Superior temporal gyrus (tissue), 1 donor: ENCODE results near the gene TRMT11.
"Not testable (repeated sequence)": the region's sequence is repeated elsewhere in the genome, so short reads cannot be mapped to it uniquely, and the experiment has no call there.

Experiments
- DNase-seq: peaks from one replicate; pipeline ENCODE4 v3.0.0-alpha.2; 2016; ENCODE audit errors: extremely low spot score

The TRMT11 gene

DNA sequence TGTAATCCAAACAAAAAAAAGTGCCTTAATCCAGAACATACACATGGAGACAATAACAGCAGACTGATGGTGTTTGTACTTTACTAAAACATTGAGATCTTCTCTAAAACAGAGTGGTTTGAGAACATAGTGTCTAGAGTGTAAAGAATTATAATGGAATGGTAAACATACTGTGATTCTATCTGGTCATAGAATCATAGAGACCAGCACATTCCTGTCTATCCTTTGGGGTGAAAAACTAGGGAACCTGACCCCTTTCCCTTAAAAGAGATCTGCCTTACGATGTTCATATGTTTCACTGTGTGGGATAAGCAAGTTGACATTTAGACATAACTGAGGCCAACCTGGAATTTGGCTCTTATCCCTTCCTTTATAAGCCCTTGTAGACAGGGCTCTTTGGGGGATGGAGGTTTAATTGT lies 55.7 kb downstream of the TRMT11 start:
- no peak for DNase-seq

DNA sequence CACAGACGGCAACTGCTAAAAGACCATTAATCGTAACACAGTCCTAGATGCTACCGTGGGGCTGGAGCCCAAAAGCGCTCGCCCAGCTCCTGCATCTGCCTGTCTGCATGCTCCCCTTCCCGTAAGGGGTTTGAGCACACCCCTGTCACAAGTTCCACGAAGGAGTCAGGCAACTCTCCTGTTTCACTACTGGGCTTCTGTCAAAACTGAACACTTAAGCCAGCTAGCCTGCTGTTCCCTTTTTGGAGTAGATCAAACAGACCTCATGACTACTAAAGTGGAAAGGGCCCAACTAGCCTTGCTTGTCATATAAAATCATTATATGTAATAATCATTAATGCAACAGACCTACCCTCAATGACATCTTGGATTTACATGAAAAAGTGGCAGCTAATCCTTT lies 61.3 kb downstream of the TRMT11 start:
- DNase-seq = no peak

DNA sequence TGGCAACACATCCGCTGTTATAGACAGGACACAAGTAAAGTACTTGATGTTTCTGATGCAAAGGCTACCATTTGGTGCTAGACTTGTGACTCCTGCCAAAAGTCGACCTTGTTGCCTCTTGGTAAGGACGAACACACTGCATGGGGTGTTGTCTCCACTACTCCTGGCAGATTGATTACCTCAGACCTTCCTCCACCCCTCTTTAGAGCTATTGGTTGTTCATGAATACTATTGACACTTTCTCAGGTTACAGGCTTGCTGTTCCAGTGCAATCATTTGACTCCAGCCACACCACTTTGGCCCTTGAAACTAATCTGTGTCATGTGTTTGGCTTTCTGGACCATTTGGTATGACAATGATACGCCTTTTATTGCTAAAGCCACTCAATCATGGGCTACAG lies 62.3 kb downstream of the TRMT11 start:
- DNase-seq = no peak

DNA sequence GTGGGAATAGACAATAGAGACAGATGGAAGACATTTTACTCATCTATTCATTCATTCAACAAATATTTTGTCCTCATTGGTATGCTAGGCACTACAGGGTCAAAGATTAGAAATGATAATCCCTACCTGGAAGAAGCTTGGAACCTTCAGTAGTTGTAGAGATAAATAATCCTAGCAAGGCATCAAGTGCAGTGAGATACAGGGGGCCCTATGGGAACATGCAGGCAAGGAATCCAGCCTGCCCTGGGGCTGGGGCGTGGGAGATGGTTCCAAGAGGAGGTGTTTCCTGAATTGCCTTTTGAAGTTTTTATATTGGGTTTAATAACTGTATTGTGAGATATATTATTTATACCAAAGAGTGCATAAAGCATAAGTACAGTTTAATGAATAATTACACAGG lies 64.5 kb downstream of the TRMT11 start:
- DNase-seq = no peak

DNA sequence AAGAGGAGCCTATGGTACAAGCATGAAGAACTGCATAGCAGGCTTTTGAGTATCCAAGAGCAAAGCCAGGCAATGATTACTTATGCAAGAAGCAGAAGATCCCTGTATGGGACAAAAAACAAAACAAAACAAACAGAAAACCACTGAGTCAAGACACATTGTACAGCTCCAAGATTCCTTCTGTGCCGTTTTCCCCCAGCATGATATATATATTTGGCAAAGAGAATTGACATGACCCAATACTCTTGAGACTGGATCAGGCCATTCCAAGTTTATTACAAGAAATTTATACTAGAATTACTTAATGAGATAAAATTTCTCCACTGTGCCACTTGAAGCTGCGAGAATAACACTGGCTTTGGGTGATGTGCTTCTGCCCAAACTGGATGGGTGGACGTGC lies 65.5 kb downstream of the TRMT11 start:
- no peak for DNase-seq

DNA sequence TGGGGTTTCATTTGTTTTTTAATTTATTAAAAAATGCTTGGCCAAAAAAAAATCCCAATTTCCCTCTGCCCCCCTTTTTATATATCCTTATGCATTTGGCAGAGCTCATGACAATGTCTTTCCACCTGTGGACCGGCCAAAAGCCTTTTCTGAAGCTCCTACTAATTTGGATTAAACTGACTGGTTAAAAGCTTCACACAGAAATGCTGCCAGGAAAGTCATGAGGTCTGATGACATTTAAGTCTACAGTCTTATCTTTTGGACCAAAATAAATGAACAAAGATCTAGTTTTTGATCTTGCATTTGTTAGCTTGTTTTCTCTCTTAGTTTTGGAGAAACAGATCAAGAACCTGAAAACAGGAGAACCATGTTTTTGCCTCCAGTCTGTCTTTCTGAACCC lies 66.1 kb downstream of the TRMT11 start:
- DNase-seq = no peak

DNA sequence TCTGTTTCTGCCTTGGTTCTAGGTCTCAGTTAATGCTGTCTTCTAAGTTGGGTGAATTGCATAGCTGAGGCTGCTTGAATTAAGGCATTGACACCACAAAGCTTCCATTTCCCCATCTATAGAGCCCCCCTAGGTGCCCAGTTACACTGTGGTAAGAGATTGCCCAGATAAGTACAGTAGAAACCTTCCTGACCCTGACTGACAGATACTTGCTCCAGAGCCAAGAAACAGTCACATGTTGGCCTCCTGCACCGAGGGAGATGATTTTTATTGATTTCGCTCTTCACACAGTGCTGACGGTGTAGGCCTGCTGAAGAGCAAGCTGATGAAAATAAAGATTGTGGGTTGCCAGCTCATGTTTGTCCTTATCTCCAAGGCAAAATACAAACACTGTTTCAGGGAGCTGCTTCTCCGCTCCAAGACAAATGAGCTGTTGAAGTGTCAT lies 67.9 kb downstream of the TRMT11 start:
- DNase-seq = no peak

DNA sequence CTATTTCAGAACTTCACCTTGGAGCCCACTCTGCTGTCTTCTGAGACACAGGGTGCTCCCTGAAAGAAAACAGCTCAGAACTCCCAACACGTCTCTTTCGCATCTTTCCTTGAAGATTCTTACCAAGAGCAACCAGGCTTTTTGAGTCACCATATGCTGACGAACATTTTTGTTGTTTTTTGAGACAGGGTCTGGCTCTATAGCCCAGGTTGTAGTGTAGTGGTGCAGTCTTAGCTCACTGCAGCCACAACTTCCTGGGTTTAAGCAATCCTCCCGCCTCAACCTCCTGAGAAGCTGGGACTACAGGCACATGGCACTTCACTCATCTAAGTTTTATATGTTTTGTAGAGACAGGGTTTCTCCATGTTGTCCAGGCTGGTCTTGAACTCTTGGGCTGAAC lies 68.5 kb downstream of the TRMT11 start:
- no peak for DNase-seq

DNA sequence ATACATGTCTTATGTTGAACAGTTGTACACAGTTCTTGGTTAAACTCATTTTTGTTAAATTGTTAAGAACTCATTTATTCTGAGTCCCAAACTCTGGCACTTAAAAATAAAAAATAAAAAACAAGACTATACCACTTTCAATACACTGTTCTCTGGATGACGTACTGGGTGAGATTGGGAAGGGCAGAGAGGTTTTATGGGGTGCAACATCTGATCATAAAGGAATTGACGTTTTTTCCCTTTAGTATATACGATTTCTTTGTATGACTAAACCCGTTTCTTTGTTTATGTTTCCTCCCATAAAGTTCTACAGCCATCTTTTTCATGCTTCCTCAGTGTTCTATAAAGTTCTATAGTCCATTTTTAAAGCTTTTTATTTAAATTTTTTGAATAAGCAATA lies 69.1 kb downstream of the TRMT11 start:
- no peak for DNase-seq

DNA sequence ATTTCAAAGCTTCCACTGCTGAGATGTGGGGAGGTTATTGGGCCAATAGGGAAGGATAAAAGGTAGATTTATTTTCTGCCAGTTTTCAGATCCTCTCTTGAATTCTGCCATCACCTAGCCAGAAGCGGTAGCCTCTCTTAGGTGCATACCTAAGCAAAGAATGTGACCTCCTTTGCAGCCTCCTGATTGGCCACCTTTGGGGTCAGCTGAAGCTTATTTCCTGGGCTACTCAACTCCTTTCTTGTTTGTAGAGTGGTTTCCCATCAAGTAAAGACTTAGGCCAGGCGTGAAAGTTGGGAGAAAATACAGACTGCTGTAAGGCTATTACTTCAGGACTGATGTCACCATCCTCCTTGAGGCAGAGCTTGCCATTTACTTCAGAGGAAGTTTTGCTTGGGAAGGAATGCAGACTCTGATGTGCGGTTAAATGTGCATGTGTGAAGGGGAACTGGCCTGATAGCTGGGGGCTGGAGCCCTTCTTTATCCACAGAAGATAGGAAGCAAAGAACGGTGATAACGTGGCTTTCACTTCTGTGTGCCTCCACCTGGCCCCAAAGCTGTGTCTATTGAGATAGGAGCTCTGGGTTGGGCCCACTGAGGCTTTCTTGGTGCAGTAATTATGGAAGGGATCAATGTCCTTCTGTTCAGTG lies 70.1 kb downstream of the TRMT11 start:
- no peak for DNase-seq

DNA sequence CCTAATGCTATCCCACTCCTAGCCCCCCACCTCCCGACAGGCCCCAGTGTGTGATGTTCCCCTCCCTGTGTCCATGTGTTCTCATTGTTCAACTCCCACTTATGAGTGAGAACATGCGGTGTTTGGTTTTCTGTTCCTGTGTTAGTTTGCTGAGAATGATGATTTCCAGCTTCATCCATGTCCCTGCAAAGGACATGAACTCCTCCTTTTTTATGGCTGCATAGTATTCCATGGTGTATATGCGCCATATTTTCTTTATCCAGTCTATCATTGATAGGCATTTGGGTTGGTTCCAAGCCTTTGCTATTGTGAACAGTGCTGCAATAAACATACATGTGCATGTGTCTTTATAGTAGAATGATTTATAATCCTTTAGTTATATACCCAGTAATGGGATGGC lies 71.7 kb downstream of the TRMT11 start:
- not testable (repeated sequence) for DNase-seq

DNA sequence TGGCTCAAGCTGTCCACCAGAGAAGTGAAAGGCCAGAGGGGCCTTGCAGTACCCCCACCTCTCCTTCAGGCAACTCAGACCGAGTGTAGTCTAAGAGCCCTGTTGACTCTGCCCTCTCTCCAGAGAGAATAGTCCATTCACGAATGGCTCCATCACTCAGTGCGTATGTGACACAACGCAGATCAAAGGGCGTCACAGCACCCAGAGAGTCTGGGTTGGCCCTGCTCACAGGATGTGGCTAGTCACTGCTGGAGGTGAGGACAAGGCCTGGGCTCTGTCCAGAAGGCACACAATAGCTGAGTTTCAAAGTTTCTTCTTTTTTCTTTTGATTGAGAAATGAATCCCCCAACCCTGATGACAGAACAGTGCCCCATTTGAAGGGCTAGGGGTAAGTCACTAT lies 74.1 kb downstream of the TRMT11 start:
- DNase-seq = no peak

DNA sequence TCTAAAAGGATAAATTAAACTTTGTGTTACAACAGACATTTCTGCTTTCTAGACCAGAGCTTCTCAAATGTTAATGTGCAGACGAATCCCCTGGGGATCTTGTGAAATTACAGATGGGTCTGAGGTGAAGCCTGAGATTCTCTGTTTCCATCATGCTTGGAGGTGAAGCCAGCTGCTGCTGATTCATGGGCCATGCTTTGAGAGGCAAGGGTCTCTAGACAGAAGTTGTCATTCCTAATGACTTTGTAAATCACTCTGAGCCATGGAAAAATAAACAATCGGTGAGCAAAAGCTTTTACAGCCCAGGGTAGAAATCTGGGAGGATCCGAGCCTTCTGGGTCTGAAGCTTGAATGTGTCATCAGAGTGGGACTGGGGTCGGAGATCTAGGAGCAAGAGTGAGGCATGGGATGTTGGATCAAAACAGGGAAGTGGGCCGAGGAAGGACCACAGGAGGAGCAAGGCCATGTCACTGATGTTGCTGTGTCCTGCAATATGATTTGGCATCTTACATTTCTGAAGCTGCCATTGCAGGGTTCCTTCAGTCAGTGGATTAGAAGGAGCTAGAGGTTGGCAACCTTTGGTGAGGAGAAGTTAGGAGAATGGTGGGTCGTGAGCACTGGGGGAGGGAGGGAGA lies 77.3 kb downstream of the TRMT11 start:
- DNase-seq = no peak

DNA sequence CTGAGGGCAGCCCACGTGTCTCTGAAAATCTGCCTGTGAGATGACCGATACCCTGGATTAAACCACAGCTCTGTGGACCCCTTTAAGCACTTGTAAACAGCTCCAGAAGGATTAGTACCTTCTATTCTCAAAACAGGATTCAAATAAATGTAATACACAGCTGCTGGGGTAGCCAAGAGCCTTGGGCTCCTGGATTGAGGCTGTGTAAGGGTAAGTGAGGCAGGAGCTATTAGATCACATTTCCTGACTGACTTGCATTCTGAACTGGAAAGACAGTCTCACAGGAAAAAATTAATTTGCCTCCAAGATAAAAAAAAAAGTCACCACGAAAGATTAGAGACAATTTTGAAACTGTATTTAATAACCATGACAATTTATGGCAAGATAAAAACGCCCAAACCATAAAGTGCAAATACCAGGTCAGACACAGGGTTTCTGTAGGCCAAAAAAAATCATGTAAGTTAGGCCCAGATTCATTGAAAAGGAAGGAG lies 78.0 kb downstream of the TRMT11 start:
- DNase-seq = no peak

DNA sequence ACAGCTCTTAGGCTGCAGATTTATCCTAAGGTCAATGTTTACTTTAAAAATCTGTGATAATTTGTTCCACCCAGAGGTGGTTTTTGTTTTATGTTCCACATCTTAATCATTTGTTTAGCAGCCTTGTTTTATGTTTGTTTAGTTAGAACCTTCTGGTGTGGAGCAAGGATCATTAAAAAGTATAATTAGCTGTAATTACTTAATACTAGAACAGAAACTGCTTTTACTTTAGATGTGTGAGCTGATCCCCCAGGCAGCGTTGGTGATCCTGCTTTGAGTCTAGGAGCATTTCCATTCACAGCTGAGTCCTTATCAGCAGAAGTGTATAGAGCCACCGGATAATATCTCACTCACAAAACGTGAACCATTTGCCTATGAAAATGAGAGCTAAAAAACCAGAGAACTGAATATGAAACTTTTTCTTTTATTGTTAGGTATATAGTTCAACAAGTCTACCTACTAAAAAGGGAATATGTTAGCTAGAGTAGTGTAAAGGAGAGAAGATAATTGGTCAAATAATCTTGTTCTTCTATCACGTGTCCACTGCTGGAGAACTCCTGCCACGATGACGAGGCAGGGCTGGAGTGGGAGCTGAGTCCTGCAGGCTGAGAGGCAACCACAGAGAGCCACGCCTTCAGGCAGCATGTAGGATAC lies 78.5 kb downstream of the TRMT11 start:
- DNase-seq = no peak

DNA sequence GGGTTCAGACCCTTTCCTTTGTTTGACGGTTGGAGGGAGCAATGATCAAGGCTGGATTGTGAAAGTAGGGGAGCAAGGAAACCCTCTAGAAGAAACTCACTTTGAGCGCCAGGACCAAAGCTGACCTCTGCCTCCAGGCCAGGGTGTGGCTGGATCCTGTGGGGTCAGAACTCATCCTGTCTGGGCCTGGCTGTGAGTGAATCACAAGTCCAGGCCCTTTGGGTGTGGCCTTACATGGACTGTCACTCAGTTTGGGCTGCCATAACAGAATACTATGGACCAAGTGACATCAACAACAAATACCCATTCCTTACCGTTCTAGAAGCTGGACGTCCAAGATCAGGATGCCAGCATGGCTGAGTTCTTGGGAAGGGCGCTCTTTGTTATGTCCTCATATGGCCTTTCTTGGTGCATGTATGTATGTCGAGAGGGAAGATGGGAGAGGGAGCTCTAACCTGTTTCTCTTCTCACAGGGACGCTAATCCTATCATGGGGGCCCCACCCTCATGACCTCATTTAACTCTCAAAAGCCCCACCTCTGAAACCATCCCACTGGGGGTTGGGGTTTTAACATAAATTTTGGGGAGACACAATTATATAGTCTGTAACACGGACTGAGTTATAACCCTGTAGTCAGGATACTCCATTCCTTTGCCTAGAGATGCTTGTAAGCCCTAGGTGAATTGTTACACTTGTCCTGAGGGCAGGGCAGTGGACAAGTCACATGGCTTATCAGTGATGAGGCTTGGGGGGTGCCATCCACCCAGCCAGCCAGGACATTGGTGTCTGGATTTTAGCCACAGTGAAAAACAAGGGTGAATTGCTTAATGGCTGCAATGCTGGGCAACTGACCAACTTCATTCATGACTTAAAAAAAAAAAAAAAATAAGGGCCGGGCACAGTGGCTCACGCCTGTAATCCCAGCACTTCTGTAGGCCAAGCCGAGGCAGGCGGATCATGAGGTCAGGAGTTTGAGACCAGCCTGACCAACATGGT lies 80.0 kb downstream of the TRMT11 start:
- no peak for DNase-seq

DNA sequence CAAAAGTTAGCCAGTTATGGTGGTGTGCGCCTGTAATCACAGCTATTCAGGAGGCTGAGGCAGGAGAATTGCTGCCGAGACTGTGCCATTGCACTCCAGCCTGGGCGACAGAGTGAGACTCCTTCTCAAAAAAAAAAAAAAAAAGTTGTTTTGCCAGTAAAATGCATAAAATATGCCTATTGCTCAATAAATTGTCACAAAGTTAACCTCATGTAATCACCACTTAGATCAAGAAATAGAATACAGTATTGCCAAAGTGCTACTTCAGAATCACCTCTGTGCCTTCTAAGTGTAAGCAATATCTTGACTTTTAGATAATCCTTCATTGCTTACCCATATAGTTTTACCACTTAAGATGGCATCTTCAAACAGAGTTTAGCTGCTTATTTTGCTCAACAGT lies 80.7 kb downstream of the TRMT11 start:
- DNase-seq = no peak

DNA sequence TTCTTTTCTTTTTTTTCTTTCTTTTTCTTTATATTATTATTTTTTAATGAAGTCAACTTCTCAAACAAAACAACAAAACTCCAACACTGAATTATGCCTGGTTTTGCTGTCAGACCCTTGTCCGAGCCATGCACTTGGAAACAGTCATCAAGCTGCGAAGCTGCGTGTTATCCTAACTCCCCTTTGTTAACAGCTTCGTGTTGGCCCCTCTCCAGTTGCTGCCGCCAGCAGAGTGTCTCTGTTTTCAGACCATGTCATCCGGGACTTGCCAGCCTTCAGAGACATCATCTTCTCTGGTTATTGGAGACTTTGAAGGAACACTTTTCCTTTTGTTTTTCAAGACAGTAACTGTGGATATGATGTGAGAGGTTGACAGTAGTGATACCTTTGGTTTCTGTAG lies 83.1 kb downstream of the TRMT11 start:
- peak; percentile 29 for DNase-seq

DNA sequence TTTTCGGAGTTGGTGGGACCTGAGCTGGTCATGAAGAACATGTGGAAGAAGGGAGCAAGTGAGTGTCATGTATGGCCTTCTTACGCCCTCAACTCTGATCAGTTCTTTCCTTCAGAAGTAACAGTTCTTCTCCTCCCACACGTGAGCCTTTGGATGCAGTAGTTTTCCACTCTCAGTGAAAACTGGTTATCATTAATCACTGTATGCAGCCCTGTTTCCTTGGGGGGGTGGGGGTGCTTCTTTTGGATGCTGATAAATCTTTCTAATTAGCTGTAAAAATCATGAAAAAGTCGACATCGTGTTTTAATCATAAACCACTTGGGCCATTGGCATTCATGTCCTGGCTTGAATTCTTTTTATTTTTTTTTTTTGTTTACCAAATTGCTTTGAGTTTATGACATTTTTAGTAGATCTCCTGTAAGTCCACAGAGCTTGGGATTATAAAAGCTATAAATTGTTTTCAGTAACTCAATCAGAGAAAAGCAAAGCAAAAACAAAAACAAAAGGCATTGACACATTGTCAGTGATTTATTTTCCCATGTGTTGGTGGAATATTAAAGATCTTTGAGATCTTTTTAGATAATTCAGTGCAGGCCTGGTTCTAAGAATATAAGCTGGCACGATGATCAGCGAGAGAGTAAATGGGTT lies 84.8 kb downstream of the TRMT11 start:
- no peak for DNase-seq

DNA sequence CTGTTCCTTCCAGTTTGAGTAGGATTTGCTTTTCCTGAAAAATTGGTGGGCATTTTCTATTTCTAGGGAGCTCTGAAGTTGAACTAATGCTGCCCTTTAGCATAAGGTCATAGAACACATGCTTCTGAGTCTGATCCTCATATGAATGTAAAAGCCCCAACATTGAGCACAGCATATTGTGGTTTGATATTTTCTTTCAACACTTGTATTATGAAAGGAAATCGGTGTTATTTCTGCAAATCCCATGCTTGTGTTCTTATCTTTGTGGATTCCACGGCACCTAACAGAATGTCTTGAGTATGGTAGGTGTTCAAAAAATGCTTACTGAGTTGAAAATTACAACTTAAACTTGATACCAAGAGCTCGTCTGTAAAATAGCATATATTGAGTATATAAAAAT lies 85.8 kb downstream of the TRMT11 start:
- DNase-seq = no peak

DNA sequence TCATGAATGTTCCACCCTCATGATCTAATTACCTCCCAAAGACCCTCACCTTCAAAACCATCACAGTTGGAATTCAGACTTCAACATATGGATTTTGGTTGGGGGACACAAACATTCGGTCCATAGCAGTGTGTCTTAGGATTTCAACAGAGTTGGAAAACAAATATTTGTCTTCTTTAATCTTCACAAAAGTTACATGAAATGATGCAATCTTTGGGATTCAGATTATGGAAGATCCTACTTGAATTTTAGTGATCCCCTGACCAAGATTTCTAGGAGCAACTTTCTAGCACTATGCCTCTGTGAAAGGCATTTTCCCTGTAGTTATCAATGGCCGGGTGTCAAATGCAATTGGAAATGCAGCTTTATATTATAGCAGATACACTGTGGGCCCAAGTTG lies 86.5 kb downstream of the TRMT11 start:
- DNase-seq = no peak
